HG03025 (cell line): ENCODE measurements around the gene ADAMTS17.

Experiments
- ATAC-seq: cut with Tn5 transposase; IDR thresholded peaks from one replicate; pipeline ENCODE4 v1.9.1; 2021; ENCODE audit warnings: mild to moderate bottlenecking, moderate library complexity; ENCODE audit not compliant: unreplicated experiment, low FRiP score

The ADAMTS17 gene

GRCh38 chr15:100141311-100142001 lies 200.3 kb downstream of the ADAMTS17 start:
- ATAC-seq, result no peak

GRCh38 chr15:100140527-100141308 lies 201.1 kb downstream of the ADAMTS17 start:
- no peak for ATAC-seq

- ATAC-seq, result no peak
Observed at GRCh38 chr15:100134586-100134985, 207.2 kb downstream of the ADAMTS17 start.

GRCh38 chr15:100134089-100134583 lies 207.6 kb downstream of the ADAMTS17 start:
- no peak for ATAC-seq

- no peak for ATAC-seq
Observed at GRCh38 chr15:100133001-100133400, 208.8 kb downstream of the ADAMTS17 start.

- no peak for ATAC-seq
Observed at GRCh38 chr15:100132309-100132708, 209.5 kb downstream of the ADAMTS17 start.

GRCh38 chr15:100131321-100132224 lies 210.2 kb downstream of the ADAMTS17 start:
- ATAC-seq, result no peak

- ATAC-seq, result no peak
Observed at GRCh38 chr15:100129677-100130076, 212.1 kb downstream of the ADAMTS17 start.

- no peak for ATAC-seq
Observed at GRCh38 chr15:100125401-100126191, 216.2 kb downstream of the ADAMTS17 start.

GRCh38 chr15:100124936-100125335 lies 216.8 kb downstream of the ADAMTS17 start:
- no peak for ATAC-seq

- no peak for ATAC-seq
Observed at GRCh38 chr15:100124361-100124760, 217.4 kb downstream of the ADAMTS17 start.

- no peak for ATAC-seq
Observed at GRCh38 chr15:100123611-100124010, 218.2 kb downstream of the ADAMTS17 start.

- ATAC-seq, result no peak
Observed at GRCh38 chr15:100121285-100121684, 220.5 kb downstream of the ADAMTS17 start.

GRCh38 chr15:100120111-100120510 lies 221.7 kb downstream of the ADAMTS17 start:
- ATAC-seq, result no peak

GRCh38 chr15:100118546-100118945 lies 223.2 kb downstream of the ADAMTS17 start:
- no peak for ATAC-seq

- ATAC-seq, result no peak
Observed at GRCh38 chr15:100116416-100117190, 225.2 kb downstream of the ADAMTS17 start.

GRCh38 chr15:100115711-100116090 lies 226.1 kb downstream of the ADAMTS17 start:
- ATAC-seq, result no peak

GRCh38 chr15:100115066-100115710 lies 226.6 kb downstream of the ADAMTS17 start:
- no peak for ATAC-seq

GRCh38 chr15:100114571-100114970 lies 227.2 kb downstream of the ADAMTS17 start:
- no peak for ATAC-seq
